ENCODE measurements around the gene JARID2. TPM values are rescaled to one million over a fixed set of nuclear protein-coding genes. Genes with fewer than 3 reads are reported as not detected.

Gene JARID2
- polyA plus RNA-seq, 1 donor from 2014 or later: 25.5 TPM

DNA sequence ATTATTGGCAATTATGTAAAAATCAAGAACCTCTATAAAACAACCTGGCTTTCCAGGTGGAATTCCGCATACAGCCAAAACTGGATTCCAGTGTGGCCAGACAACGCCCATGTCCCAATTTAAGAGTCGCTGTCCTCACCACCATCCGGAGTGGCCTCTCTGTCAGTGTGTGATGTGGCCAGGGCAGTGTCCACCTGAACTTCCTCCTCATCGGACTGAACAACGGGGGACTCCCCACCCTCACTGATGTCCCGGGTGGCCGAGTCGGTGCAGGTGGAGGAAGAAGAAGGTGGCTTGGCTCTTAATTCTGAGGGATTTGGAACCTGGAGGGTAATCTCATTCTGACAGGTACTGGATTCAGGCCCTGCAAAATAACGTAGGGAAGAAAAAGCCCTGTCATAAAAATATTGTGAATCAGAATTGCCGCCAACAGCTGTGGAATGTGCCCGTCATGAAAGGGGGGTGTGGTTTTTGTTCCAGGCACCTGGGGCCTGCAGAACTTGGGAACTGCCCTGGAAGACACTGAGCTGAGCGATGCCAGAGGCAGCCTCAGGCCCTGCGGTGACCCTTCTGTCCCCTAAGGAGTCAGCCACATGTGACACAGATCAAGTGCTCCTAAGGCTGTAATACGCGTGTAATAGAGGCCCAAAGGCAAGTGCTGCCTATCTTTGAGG, 277.1 kb downstream of the JARID2 start:
- Histone ChIP-seq H4K20me1 (ENCODE audit: insufficient read depth) (no peaks in the 10 kb centered on the region), H3K4me3 (ENCODE audit: low read length) (no peak overlapping the region), H3F3A (ENCODE audit: insufficient read depth, low read length, poor library complexity, severe bottlenecking) (no peaks in the 10 kb centered on the region), H3K9ac (ENCODE audit: low read length) (no peak overlapping the region), H2AFZ (ENCODE audit: low read depth, low read length) (no peak overlapping the region), H3K27me3 (ENCODE audit: insufficient read depth, low read depth, low read length) (no peaks in the 10 kb centered on the region), H3K27ac (ENCODE audit: low read length) (no peak overlapping the region), H3K9me2 (ENCODE audit: insufficient read depth, low read length) (no peaks in the 10 kb centered on the region), H3K4me2 (ENCODE audit: low read length) (no peak overlapping the region), H3K9me3 (ENCODE audit: low read length) (no peaks in the 10 kb centered on the region), H3K36me3 (ENCODE audit: insufficient read depth, low read length) (peaks cover 7% of the 10 kb centered on the region), H3K79me2 (replicated peaks; ENCODE audit: insufficient read depth, low read length) (no peaks in the 10 kb centered on the region)
- TF ChIP-seq POLR2AphosphoS5 (IDR thresholded peaks at IDR 0.05): peak; percentile 12
- TF ChIP-seq, protein P1, sequence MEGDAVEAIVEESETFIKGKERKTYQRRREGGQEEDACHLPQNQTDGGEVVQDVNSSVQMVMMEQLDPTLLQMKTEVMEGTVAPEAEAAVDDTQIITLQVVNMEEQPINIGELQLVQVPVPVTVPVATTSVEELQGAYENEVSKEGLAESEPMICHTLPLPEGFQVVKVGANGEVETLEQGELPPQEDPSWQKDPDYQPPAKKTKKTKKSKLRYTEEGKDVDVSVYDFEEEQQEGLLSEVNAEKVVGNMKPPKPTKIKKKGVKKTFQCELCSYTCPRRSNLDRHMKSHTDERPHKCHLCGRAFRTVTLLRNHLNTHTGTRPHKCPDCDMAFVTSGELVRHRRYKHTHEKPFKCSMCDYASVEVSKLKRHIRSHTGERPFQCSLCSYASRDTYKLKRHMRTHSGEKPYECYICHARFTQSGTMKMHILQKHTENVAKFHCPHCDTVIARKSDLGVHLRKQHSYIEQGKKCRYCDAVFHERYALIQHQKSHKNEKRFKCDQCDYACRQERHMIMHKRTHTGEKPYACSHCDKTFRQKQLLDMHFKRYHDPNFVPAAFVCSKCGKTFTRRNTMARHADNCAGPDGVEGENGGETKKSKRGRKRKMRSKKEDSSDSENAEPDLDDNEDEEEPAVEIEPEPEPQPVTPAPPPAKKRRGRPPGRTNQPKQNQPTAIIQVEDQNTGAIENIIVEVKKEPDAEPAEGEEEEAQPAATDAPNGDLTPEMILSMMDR (IDR thresholded peaks at IDR 0.05; ENCODE audit: poor library complexity, severe bottlenecking): no peak

DNA sequence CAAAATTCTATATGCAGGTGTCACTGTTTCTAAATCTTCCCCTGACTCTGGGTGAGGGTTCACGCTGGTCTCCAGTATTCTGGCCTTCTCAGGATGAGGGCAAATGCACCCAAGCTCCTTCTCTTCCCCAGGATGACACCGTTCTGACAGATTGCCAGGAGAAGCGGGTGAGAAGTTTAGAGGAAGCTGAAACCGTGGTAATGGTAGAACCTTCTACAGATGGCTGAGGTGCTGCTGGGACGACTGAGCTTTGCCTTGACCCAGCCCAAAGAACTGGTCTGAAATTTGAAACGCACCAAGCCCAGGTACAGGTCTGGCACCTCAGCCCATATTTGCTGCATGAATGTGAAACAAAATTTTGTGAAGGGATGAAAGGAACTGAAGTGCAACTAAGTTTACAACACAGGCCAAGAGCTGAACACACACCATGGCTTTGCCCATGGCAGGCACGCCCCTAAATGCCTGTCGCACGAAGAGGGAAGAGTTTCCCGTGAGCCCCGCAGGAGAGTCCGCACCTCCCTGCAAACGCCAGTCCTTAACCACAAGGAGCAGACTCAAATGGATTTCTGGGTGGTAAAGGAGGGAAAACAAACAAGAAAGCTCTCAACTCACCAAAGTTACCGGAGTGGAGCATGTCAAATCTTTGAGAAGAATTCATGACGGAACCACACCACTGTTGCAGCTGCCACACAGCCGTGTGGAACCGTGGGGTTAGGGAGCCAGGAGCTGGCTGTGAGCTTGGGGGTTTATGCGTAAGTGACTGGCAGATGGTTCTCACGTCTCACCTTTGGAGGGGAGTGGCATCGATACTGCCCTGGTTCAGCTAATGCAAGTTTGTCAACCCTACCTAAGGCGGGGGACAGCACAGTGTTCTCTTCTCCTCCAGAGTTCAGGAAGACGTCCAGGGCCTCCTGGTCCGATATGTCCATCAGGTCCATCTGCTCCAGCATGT, 278.1 kb downstream of the JARID2 start:
- H4K20me1 ChIP-seq (ENCODE audit: insufficient read depth): no peaks in the 10 kb centered on the region
- no peaks in the 10 kb centered on the region for H3K79me2 ChIP-seq (replicated peaks; ENCODE audit: insufficient read depth, low read length)
- H3K9ac ChIP-seq (ENCODE audit: low read length): no peak overlapping the region
- H2AFZ ChIP-seq (ENCODE audit: low read depth, low read length): no peak overlapping the region
- H3K27ac ChIP-seq (ENCODE audit: low read length): no peak overlapping the region
- H3F3A ChIP-seq (ENCODE audit: insufficient read depth, low read length, poor library complexity, severe bottlenecking): no peaks in the 10 kb centered on the region
- H3K4me2 ChIP-seq (ENCODE audit: low read length): no peak overlapping the region
- no peaks in the 10 kb centered on the region for H3K27me3 ChIP-seq (ENCODE audit: insufficient read depth, low read depth, low read length)
- no peak overlapping the region for H3K4me3 ChIP-seq (ENCODE audit: low read length)
- no peaks in the 10 kb centered on the region for H3K9me3 ChIP-seq (ENCODE audit: low read length)
- no peak for TF ChIP-seq RAD21 (conservative IDR thresholded peaks at IDR 0.05)
- TF ChIP-seq, protein P1 (IDR thresholded peaks at IDR 0.05; ENCODE audit: poor library complexity, severe bottlenecking): no peak
- TF ChIP-seq, protein P2, sequence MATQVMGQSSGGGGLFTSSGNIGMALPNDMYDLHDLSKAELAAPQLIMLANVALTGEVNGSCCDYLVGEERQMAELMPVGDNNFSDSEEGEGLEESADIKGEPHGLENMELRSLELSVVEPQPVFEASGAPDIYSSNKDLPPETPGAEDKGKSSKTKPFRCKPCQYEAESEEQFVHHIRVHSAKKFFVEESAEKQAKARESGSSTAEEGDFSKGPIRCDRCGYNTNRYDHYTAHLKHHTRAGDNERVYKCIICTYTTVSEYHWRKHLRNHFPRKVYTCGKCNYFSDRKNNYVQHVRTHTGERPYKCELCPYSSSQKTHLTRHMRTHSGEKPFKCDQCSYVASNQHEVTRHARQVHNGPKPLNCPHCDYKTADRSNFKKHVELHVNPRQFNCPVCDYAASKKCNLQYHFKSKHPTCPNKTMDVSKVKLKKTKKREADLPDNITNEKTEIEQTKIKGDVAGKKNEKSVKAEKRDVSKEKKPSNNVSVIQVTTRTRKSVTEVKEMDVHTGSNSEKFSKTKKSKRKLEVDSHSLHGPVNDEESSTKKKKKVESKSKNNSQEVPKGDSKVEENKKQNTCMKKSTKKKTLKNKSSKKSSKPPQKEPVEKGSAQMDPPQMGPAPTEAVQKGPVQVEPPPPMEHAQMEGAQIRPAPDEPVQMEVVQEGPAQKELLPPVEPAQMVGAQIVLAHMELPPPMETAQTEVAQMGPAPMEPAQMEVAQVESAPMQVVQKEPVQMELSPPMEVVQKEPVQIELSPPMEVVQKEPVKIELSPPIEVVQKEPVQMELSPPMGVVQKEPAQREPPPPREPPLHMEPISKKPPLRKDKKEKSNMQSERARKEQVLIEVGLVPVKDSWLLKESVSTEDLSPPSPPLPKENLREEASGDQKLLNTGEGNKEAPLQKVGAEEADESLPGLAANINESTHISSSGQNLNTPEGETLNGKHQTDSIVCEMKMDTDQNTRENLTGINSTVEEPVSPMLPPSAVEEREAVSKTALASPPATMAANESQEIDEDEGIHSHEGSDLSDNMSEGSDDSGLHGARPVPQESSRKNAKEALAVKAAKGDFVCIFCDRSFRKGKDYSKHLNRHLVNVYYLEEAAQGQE (IDR thresholded peaks at IDR 0.05; ENCODE audit: borderline replicate concordance): no peak
- TF ChIP-seq MXI1 (conservative IDR thresholded peaks at IDR 0.05; ENCODE audit: poor library complexity, severe bottlenecking): no peak
- no peak for TF ChIP-seq POLR2AphosphoS5 (IDR thresholded peaks at IDR 0.05)
- TF ChIP-seq EZH2 (IDR thresholded peaks at IDR 0.05; ENCODE audit: borderline replicate concordance, insufficient read depth, low read length, poor library complexity, severe bottlenecking): no peak
- TF ChIP-seq TAF1 (IDR thresholded peaks at IDR 0.05; ENCODE audit: low read depth): no peak
- no peak for TF ChIP-seq SMC3 (conservative IDR thresholded peaks at IDR 0.05; ENCODE audit: poor library complexity)
- no peak for TF ChIP-seq EP300 (conservative IDR thresholded peaks at IDR 0.05; ENCODE audit: poor library complexity, severe bottlenecking)
- H3K36me3 ChIP-seq (ENCODE audit: insufficient read depth, low read length): peaks cover 7% of the 10 kb centered on the region
- no peaks in the 10 kb centered on the region for H3K9me2 ChIP-seq (ENCODE audit: insufficient read depth, low read length)
